Activated CD8-positive, alpha-beta memory T cell treated with anti-CD3 and anti-CD28 coated beads for 1 hour (primary cell): ENCODE measurements around the gene ENPP3.

Source experiments
- DNase-seq, 2 donors: peaks; one replicate each; pipeline ENCODE4 v3.0.0-alpha.2; 2020; ENCODE audit warnings: low read depth in 1 of 2; ENCODE audit errors: extremely low read depth in 1 of 2

ENPP3 gene

DNA sequence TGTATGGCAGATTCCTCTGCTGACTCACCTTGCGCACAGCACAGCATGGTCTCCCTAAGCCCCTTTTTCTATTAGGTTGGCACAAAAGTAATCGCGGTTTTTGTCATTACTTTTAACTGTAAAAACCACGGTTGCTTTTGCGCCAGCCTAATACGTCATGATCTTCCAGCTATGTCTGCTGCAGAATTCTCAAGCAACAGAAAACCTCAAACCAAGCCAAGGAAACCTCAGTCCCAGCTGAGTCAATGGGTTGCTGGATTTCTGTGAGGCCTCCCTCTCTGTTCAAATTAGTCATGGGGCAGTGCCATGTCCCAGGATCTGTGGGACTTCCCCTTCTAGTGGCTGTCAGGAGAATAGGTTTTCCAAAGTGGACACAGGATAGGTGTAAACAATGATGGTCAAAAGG lies 155.0 kb downstream of the ENPP3 start:
- DNase-seq, result no peak

- no peak for DNase-seq
These were observed 158.3 kb downstream of the ENPP3 start for GRCh38 chr6:131795366-131795765.
